ENCODE results near the gene PRICKLE2.

Gene PRICKLE2

GRCh38 chr3:64220161-64220914 is 4.9 kb downstream of the PRICKLE2 start:
- DNase-seq = peak; percentile 83

- no peak for DNase-seq
These were observed 6.5 kb downstream of the PRICKLE2 start for GRCh38 chr3:64218746-64219145.

- no peak for DNase-seq
These were observed 6.9 kb downstream of the PRICKLE2 start for GRCh38 chr3:64218329-64218728.

GRCh38 chr3:64216274-64217147 is 8.8 kb downstream of the PRICKLE2 start:
- DNase-seq = peak; percentile 57

- DNase-seq = no peak
These were observed 9.7 kb downstream of the PRICKLE2 start for GRCh38 chr3:64215559-64215958.

GRCh38 chr3:64215103-64215502 is 10.2 kb downstream of the PRICKLE2 start:
- no peak for DNase-seq

- DNase-seq = peak; percentile 21
These were observed 10.8 kb downstream of the PRICKLE2 start for GRCh38 chr3:64214381-64215018.

GRCh38 chr3:64213962-64214379 is 11.3 kb downstream of the PRICKLE2 start:
- DNase-seq = peak; percentile 86

GRCh38 chr3:64213224-64213878 is 11.9 kb downstream of the PRICKLE2 start:
- DNase-seq = no peak

GRCh38 chr3:64209866-64210621 is 15.2 kb downstream of the PRICKLE2 start:
- DNase-seq = no peak

GRCh38 chr3:64207289-64208080 is 17.8 kb downstream of the PRICKLE2 start:
- DNase-seq = peak; percentile 18

GRCh38 chr3:64203969-64204908 is 21.0 kb downstream of the PRICKLE2 start:
- DNase-seq = no peak

- no peak for DNase-seq
These were observed 22.1 kb downstream of the PRICKLE2 start for GRCh38 chr3:64203216-64203615.

GRCh38 chr3:64199932-64200331 is 25.3 kb downstream of the PRICKLE2 start:
- peak; percentile 67 for DNase-seq

GRCh38 chr3:64196236-64196929 is 28.9 kb downstream of the PRICKLE2 start:
- no peak for DNase-seq

GRCh38 chr3:64195789-64196188 is 29.5 kb downstream of the PRICKLE2 start:
- DNase-seq = peak; percentile 45

- no peak for DNase-seq
These were observed 33.4 kb downstream of the PRICKLE2 start for GRCh38 chr3:64191822-64192221.

- peak; percentile 71 for DNase-seq
These were observed 34.5 kb downstream of the PRICKLE2 start for GRCh38 chr3:64190517-64191515.

All from fibroblast of skin of back (primary cell).